Loucy (cell line): ENCODE data around the gene RAD51B.

Experiments
- CTCF ChIP-seq: fragments of 200-600 bp; sonication (generic); conservative IDR thresholded peaks from 2 replicates; pipeline ENCODE4 v1.5.1; 2014; ENCODE audit warnings: mild to moderate bottlenecking, antibody characterized with exemption, low read length
- EZH2phosphoT487 ChIP-seq: fragments of 200-600 bp; IDR thresholded peaks from 2 replicates; pipeline ENCODE4 v1.6.1; 2018; ENCODE audit warnings: antibody characterized with exemption, mild to moderate bottlenecking, moderate library complexity, borderline replicate concordance

GRCh38 chr14:68109132-68109900, 289.7 kb downstream of the RAD51B start:
- TF ChIP-seq CTCF (no peak), EZH2phosphoT487 (no peak)
